Activated B cell treated with CpG ODN at 0.5 μM for 24 hours (primary cell): ENCODE results near the gene EXOSC5. TPM values are rescaled to one million over a fixed set of nuclear protein-coding genes. Genes with fewer than 3 reads are reported as not detected.

ENCODE experiments used
- ATAC-seq: fragments of 200-7000 bp; cut with Tn5 transposase; one replicate; pipeline ENCODE4 v1.10.0; 2021; ENCODE audit warnings: low read depth, mild to moderate bottlenecking, moderate library complexity
- CTCF ChIA-PET: fragments of 350-600 bp; sonication (Branson Sonifier 250); formaldehyde crosslinking; loops from one replicate; lab custom pipeline; 2021; ENCODE audit warnings: antibody characterized with exemption; lab: Charles Lee
- POLR2A ChIA-PET: fragments of 350-600 bp; sonication (Branson Sonifier 250); formaldehyde crosslinking; loops from one replicate; lab custom pipeline; 2021; ENCODE audit warnings: antibody characterized with exemption; lab: Charles Lee
- DNase-seq: peaks from one replicate; pipeline ENCODE4 v3.0.0; 2022
- H3K27ac Mint-ChIP-seq: one replicate; pipeline ENCODE4 v1.8.0; 2020; ENCODE audit warnings: mixed read lengths
- H3K27me3 Mint-ChIP-seq: one replicate; pipeline ENCODE4 v1.8.0; 2021; ENCODE audit warnings: mixed read lengths
- H3K36me3 Mint-ChIP-seq: one replicate; pipeline ENCODE4 v1.8.0; 2021; ENCODE audit warnings: low read depth, mixed read lengths
- H3K4me1 Mint-ChIP-seq: one replicate; pipeline ENCODE4 v1.8.0; 2021; ENCODE audit warnings: mixed read lengths
- H3K4me3 Mint-ChIP-seq: one replicate; pipeline ENCODE4 v1.8.0; 2020; ENCODE audit warnings: mild to moderate bottlenecking, mixed read lengths
- H3K9me3 Mint-ChIP-seq: one replicate; pipeline ENCODE4 v1.8.0; 2020; ENCODE audit warnings: mixed read lengths
- intact Hi-C: fragments of 100-400 bp; cut with micrococcal nuclease; formaldehyde crosslinking; loops from one replicate; pipeline ENCODE4 v1.15.1; 2024
- total RNA-seq: library from RNA; stranded (reverse); gene quantifications from 2 replicates; pipeline ENCODE4 v1.2.3, GENCODE V29; 2022
- TF ChIP-seq, protein P1 (sequence below): fragments of 200-600 bp; IDR thresholded peaks from one replicate; pipeline ENCODE4 v1.8.0; 2022; ENCODE audit warnings: antibody characterized with exemption, mild to moderate bottlenecking

Gene EXOSC5
- total RNA-seq, 1 donor from 2014 or later: 30.1 TPM

DNA sequence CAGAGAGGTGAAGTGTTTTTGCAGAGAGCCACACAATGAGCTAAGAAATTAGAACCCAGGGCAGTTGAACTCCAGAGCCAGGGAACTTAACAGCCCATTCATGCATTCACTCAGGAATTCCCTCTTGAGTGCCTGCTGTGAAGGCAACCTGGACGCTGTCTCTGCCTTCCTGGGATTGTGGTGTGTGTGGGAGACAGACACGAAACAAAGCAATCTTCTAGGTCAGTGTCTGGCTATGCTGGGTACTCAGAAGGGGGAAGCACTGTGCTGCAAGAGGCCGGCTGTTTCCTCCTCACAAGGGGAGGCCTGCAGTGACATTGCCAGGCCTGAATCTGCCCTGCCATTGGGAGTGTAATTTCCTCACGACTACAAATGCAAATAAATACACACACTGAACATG is 10.1 kb upstream of the EXOSC5 start:
- Mint-ChIP-seq H3K27ac (no peak overlapping the region), H3K9me3 (no peaks in the 10 kb centered on the region), H3K36me3 (peaks cover 22% of the 10 kb centered on the region), H3K4me1 (peaks cover 17% of the 10 kb centered on the region), H3K4me3 (no peak overlapping the region), H3K27me3 (no peaks in the 10 kb centered on the region)
- intact Hi-C loops: no loop called here
- no peak for DNase-seq
- ChIA-PET CTCF (no interaction called here), POLR2A (interaction anchor here (0.7 to 1.1 kb wide), 2 partner anchors 11 to 12 kb away, joined by 3 read pairs; no protein-coding TSS in a partner anchor)
- no peak for ATAC-seq
- TF ChIP-seq, protein P1, sequence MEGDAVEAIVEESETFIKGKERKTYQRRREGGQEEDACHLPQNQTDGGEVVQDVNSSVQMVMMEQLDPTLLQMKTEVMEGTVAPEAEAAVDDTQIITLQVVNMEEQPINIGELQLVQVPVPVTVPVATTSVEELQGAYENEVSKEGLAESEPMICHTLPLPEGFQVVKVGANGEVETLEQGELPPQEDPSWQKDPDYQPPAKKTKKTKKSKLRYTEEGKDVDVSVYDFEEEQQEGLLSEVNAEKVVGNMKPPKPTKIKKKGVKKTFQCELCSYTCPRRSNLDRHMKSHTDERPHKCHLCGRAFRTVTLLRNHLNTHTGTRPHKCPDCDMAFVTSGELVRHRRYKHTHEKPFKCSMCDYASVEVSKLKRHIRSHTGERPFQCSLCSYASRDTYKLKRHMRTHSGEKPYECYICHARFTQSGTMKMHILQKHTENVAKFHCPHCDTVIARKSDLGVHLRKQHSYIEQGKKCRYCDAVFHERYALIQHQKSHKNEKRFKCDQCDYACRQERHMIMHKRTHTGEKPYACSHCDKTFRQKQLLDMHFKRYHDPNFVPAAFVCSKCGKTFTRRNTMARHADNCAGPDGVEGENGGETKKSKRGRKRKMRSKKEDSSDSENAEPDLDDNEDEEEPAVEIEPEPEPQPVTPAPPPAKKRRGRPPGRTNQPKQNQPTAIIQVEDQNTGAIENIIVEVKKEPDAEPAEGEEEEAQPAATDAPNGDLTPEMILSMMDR: no peak

DNA sequence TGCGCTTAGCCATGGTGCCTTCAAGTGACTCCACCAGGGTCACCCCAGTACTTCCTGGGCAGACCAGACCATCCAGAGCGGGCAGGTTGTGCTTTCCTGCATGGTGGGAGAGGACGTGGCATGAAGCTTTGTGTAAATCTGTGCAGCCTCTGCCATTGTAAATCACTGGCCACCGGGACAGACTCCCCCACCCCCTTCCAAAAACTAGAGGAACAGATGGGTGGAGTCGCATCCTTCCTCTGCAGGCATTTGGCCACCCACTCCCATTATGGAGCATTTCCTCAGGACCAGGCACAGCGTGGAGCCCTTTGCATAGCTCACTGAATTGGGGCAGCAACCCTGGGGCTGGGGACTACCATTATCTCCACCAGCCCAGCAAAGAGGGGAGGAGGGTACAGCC is 8.6 kb upstream of the EXOSC5 start:
- ChIA-PET CTCF (no interaction called here), POLR2A (no interaction called here)
- Mint-ChIP-seq H3K9me3 (no peaks in the 10 kb centered on the region), H3K4me3 (no peak overlapping the region), H3K27ac (no peak overlapping the region), H3K36me3 (peaks cover 21% of the 10 kb centered on the region), H3K4me1 (peaks cover 17% of the 10 kb centered on the region), H3K27me3 (no peaks in the 10 kb centered on the region)
- TF ChIP-seq, protein P1: no peak
- ATAC-seq (no peak), DNase-seq (no peak)
- intact Hi-C loops: no loop called here

DNA sequence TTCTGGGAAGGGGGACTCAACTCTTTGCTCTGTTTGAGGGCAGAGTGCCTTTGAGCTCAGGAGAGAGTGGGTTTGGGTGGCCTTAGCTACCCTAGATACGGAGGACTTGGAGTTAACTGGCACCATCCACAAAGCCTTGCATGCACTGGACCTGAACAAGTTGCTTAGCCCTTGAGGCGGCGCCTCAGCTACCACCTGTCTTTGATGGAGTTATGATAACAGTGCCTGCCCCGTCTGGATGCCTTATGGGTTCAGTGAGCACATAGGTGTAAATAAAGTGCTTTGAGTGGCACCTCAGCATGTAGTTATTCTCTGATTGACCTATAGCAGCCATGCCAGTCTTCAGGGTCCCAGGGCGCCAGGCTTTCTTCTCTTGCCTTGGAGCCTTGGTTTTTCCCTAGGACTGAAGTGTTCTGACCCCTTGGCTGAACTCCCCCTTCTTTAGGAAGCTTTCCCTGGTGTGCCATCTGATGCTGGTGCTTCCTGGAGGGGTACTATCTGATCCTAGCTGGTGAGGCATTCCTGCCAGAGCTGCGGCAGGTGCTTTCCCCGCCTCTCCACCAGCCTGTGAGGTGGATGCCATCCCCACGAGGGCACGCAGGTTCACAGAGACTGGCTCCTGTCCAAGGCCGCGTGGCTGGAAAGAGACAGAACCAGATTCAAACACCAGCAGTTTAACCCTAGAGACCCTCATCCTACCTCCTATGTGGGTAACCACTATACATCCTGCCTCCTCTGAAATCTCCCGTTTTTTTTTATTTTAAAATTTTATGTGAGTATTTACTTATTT is 6.2 kb upstream of the EXOSC5 start:
- Mint-ChIP-seq H3K4me1 (peaks cover 19% of the 10 kb centered on the region), H3K27me3 (no peaks in the 10 kb centered on the region), H3K4me3 (no peak overlapping the region), H3K36me3 (peaks cover 14% of the 10 kb centered on the region), H3K27ac (no peak overlapping the region), H3K9me3 (no peaks in the 10 kb centered on the region)
- ATAC-seq: no peak
- intact Hi-C loops: no loop called here
- TF ChIP-seq, protein P1: no peak
- no peak for DNase-seq
- POLR2A ChIA-PET: no interaction called here
- CTCF ChIA-PET: no interaction called here

DNA sequence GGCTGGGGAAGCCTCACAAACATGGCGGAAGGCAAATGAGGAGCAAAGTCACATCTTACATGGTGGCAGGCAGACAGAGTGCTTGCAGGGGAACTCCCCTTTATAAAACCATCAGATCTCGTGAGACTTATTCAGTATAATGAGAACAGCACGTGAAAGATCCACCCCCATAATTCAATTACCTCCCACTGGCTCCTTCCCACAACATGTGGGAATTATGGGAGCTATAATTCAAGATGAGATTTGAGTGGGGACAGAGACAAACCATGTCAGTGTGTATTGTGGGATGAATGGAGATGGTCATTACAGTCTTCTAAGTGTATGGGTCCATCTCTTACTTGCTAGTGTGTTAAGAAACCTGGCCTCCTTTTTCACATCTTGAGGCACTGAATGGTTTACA is 4.9 kb upstream of the EXOSC5 start:
- Mint-ChIP-seq H3K4me1 (peaks cover 29% of the 10 kb centered on the region), H3K27me3 (no peaks in the 10 kb centered on the region), H3K27ac (no peak overlapping the region), H3K9me3 (no peaks in the 10 kb centered on the region), H3K4me3 (no peak overlapping the region), H3K36me3 (peaks cover 21% of the 10 kb centered on the region)
- CTCF ChIA-PET: no interaction called here
- DNase-seq (no peak), ATAC-seq (no peak)
- TF ChIP-seq, protein P1: no peak
- POLR2A ChIA-PET: no interaction called here
- intact Hi-C loops: no loop called here

DNA sequence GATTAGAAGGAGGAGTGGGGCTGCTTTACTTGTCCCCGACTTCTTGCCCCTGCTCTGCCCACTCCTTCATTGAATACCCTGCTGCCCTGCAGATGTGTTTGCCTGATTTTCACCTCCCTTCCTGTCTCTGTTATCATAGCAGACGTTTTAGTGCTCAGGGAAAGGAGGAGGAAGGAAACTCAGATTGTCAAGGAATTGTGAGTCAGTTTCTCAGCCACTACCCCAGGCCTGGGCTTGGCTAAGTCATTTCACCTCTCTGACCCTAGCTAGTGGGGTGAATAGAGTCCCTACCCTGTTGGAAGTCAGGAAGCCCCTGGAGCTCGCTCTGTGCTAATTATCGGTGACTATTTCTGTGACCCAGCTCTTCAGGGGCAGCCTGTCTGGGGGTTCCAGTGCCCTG is 4.3 kb upstream of the EXOSC5 start:
- TF ChIP-seq, protein P1: no peak
- H3K27ac Mint-ChIP-seq: no peak overlapping the region
- H3K27me3 Mint-ChIP-seq: no peaks in the 10 kb centered on the region
- peaks cover 19% of the 10 kb centered on the region for H3K36me3 Mint-ChIP-seq
- ChIA-PET CTCF (no interaction called here), POLR2A (no interaction called here)
- intact Hi-C loops: no loop called here
- DNase-seq: no peak
- no peak for ATAC-seq
- H3K4me1 Mint-ChIP-seq: peaks cover 33% of the 10 kb centered on the region
- no peaks in the 10 kb centered on the region for H3K9me3 Mint-ChIP-seq
- H3K4me3 Mint-ChIP-seq: no peak overlapping the region
